Inflammatory macrophage treated with lipopolysaccharide for 1 hour (primary cell): Measurements from ENCODE around the gene FBXW7.

Experiments
- DNase-seq, 2 donors: peaks; one replicate each; pipeline ENCODE4 v3.0.0-alpha.2; 2020 to 2022

The FBXW7 gene

GRCh38 chr4:152364383-152364782 lies 171.5 kb downstream of the FBXW7 start:
- no peak for DNase-seq

- no peak for DNase-seq
These were observed 172.0 kb downstream of the FBXW7 start for GRCh38 chr4:152363904-152364303.

- DNase-seq = no peak
These were observed 172.8 kb downstream of the FBXW7 start for GRCh38 chr4:152363086-152363485.

DNA sequence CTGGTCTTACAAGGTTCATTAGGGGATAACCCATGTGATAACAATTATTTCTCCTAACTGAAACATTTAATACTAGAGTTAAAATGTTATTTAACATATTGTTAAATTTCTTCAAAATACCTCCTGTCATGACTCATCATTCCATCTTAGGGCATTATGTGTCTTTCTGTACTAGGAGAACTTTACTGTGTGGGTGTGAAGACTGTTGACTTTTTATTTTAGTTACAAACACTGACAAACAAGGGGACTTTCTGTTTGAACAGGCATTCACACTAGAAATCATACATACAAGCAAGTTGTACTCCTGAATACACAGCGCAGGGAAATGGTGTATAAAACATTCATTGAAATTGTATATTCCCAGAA lies 175.9 kb downstream of the FBXW7 start:
- DNase-seq = peak in 1 of 2 donors; percentile 22

DNA sequence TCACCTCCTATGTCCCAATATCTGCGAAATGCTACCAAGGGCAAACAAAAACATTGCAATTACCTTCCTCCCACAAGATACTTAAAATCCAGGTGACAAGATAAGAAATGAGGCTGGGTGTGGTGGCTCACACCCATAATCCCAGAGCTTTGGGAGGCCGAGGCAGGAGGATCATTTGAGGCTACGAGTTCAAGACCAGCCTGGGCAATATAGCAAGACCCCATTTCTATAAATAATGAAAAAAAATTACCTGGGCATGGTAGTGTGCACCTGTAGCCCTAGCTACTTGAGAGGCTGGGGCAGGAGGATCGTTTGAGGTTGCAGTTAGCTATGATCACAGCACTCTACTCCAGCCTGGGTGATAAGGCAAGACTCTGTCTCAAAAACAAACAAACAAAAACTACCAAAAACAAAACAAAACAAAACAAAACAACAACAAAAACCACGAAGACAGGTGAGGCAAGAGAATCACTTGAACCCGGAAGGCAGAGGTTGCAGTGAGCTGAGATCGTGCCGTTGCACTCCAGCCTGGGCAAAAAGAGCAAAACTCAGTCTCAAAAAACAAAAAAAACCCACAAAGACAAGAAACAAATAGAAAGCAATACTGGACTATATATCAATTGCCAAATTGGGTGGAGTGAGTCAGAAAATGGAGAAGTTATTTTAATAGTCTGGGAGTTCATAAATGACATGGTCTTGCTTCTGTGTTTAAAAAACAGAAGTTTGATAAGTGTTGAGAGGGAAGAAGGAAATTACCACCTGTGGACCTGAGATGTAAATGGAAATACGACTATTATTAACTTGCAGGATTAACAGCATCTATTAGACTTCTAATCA lies 176.5 kb downstream of the FBXW7 start:
- peak; percentile 68 to 74 for DNase-seq

DNA sequence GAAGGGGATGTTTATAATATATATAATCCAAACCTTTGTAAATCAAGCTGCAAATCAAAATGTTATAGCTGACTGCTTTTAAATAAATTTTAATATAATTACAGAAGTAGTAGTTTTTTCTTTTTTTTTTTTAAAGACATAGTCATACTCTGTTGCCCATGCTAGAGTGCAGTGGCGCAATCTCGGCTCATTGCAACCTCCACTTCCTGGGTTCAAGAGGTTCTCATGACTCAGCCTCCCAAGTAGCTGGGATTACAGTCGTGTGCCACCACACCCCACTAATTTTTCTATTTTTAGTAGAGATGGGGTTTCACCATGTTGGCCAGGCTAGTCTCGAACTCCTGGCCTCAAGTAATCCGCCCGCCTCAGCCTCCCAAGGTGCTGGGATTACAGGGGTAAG lies 178.7 kb downstream of the FBXW7 start:
- DNase-seq = peak; percentile 45 to 53

- DNase-seq = no peak
These were observed 179.4 kb downstream of the FBXW7 start for GRCh38 chr4:152356428-152357034.

DNA sequence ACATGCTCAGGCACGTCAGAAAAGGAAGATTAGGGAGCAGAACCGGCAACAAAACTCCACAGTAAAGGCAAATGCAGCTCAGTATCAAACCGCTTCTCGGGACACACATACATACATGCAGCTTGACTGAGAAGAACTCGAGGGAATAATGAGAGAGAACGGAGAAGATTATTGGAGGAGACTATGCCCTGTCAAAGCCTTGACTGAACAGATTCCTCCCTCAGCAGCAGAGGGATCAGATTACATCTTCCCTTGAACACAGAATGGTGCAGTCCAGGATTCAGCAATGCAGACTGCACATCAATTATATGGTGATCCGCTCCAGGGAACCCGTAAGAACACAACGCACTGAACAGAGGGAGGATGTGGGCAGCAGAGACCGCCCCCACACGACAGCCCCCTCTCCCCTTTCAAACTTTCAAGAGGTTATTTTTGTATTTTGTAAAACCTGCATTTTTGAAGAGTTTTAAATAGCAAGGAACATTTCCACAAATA lies 183.2 kb downstream of the FBXW7 start:
- no peak for DNase-seq

- no peak for DNase-seq
These were observed 183.7 kb downstream of the FBXW7 start for GRCh38 chr4:152352215-152352614.

DNA sequence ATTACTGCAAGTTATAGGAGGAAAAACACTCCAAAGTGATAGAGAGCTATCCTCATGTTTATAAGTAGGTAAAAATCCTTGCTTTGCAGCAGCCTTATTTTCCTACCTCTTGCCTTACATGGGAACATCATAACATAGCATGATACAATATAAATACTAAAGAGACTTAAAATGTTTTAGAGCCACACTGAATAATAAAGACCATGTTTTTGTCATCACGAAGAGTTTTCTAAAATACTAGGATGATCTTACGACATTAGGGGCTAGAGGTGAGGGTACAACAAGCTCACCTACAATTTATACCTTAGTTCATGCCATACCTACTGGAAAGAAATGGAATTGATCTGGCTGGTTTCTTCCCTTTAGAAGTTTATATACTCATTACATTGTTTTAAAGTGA lies 184.8 kb downstream of the FBXW7 start:
- no peak for DNase-seq

GRCh38 chr4:152348670-152349069 lies 187.2 kb downstream of the FBXW7 start:
- DNase-seq = no peak

GRCh38 chr4:152346979-152347378 lies 188.9 kb downstream of the FBXW7 start:
- no peak for DNase-seq

DNA sequence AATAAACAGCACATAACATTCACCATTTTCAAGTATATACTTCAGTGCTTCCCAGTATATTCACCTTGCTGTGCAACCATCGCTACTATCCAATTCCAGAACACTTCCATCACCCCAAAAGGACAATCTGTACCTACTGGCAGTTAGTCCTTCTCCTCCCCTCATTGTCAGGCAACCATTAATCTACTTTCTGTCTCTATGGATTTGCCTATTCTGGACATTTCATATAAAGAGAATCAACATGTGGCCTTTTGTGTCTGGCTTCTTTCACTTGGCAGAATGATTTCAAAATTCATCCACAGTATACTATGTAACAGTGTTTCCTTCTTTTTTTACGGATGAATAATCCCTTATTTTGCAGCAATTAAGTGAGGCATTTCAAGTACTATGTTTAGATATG lies 189.4 kb downstream of the FBXW7 start:
- no peak for DNase-seq

- DNase-seq = no peak
These were observed 191.9 kb downstream of the FBXW7 start for GRCh38 chr4:152344001-152344400.

- no peak for DNase-seq
These were observed 193.6 kb downstream of the FBXW7 start for GRCh38 chr4:152342293-152342692.

DNA sequence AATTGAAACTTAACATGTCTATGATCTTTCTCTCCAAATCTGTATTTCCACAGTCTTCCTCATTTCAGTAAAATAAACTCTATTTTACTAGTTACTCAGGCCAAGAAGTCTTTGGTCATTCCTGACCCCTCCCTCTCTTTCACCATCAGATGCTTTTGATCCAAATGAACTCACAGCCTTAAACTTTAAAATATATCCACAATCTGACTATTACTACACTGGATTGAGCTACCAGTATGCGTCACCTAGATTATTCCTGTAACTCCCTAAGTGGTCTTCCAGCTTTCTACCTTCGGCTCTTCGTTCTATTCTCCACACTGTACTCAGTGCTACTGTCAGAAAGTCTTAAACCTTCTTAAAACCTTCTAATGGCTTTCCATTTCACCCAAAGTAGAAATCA lies 195.1 kb downstream of the FBXW7 start:
- DNase-seq = no peak

DNA sequence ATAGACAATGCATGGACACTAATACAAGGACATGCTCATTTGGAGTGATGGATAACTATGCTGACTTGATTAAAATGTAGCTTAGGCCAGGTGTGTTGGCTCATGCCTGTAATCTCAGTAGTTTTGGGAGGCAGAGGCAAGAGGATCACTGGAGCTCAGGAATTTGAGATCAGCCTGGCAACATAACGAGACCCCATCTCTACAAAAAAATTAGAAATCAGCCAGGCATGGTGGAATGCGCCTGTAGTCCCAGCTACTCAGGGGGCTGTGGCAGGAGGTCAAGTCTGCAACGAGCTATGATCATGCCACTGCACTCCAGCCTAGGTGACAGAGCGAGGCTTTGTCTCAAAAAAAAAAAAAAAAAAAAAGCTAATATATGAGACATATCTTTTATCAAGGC lies 196.3 kb downstream of the FBXW7 start:
- DNase-seq = no peak

DNA sequence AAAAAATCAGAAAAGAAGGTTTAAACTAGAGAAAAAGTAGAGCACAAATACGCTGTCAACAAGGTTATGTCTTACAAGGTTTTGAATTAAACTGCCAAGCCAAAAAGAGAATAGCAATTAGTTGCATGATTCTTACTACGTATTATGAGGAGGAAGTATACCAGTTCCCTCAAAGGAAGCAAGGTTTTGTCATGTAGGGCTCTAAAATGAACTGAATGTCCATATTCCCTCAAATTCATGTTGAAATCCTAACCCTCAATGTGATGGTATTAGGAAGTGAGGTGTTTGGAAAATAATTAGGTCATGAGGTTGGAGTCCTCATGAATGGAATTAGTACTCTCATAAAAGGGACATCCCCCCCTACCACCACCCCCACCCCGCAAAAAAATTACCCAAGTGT lies 201.0 kb downstream of the FBXW7 start:
- peak; percentile 19 to 20 for DNase-seq

DNA sequence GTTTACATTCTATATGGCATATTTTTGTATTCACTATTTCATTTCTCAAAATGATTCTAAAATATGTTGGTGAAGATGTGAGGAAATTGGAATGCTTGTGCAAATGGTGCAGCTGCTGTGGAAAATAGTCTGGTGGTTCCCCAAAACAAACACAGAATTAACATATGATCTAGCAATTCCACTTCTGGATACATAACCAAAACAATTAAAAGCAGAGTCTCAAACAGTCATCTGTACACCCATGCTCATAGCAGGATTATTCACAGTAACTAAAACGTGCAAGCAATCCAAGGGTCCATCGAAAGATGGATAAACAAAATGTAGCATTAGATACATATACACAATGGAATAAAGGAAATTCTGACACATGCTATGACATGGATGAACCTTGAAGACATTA lies 204.8 kb downstream of the FBXW7 start:
- no peak for DNase-seq

DNA sequence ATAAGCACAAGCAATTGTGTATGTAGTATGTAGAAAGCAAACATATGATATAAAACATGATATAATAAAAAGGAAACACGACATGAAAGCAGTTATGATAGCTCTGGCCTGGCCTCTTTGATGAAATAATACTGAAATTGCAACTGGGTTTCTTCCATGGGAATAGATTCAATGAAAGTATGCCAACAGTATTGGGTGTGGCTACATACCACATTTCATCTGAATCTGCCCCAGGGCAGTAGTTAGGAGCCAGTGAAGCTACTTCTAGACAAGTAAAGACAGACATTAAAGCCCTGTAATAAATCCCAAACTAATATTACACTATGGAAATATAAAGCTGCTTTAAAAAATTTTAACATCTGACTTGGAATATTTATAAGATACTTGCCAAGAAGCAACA lies 207.3 kb downstream of the FBXW7 start:
- no peak for DNase-seq

DNA sequence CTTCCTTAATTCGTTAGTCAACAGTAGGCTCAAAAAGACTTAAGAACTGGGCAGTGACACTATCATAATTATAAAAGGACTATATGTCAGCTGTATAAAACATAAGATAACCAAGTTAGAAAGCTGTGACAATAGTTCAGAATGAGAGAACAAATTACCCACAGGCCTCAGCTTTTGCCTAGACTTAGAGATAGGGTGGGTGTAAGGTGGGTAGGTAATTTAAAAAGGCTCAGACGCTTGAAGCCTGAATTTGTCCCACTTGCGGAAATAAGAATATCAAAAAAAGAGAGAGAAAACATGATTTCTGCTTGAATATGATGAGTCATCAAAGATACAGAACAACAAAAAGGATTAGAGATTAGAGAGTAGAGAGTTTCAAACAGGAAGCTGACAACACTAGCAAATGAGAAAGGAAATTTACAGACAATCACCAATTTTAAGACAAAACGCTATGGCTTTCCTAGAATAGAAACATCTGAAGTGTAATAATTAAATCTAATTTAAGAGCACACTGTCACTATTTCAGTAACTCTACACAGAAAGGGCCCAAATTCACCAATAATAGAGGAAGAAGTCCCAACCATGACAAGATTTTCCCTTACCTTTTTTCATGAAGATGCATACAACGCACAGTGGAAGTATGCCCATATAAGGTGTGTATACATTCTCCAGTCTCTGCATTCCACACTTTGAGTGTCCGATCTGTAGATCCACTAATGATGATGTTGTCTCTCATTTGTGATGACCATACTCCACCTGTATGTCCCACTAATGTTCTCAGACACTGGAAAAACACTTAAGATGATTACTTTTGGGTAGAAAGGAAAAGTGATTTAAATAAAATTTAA lies 208.1 kb downstream of the FBXW7 start:
- no peak for DNase-seq

DNA sequence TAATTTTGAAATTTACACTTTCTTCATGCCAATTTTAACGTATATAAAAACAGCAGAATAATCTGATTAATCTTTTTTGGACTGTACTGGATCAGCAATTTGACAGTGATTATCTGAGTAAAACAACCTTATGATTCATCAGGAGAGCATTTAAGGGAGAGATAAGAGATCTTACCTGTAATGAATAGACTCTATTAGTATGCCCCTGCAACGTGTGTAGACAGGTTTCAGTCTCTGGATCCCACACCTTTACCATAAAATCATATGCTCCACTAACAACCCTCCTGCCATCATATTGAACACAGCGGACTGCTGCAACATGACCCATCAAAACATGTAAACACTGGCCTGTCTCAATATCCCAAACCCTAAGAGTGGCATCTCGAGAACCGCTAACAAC lies 210.1 kb downstream of the FBXW7 start:
- no peak for DNase-seq

- DNase-seq = no peak
These were observed 212.7 kb downstream of the FBXW7 start for GRCh38 chr4:152323221-152323620.

GRCh38 chr4:152322656-152323055 lies 213.2 kb downstream of the FBXW7 start:
- no peak for DNase-seq
